Skeletal muscle cell (primary cell): ENCODE results near the gene CAPZB.

Source experiments
- DNase-seq: peaks from one replicate; pipeline ENCODE4 v3.0.0-alpha.2; 2010; ENCODE audit warnings: low read depth
- H3K4me3 ChIP-seq: 2 replicates; pipeline ENCODE4 v1.5.1; 2011; ENCODE audit warnings: low read depth, mild to moderate bottlenecking, control low read depth, low read length, moderate library complexity

CAPZB gene

GRCh38 chr1:19416921-19417470 lies 68.3 kb downstream of the CAPZB start:
- H3K4me3 ChIP-seq, result no peak overlapping the region
- DNase-seq, result no peak

DNA sequence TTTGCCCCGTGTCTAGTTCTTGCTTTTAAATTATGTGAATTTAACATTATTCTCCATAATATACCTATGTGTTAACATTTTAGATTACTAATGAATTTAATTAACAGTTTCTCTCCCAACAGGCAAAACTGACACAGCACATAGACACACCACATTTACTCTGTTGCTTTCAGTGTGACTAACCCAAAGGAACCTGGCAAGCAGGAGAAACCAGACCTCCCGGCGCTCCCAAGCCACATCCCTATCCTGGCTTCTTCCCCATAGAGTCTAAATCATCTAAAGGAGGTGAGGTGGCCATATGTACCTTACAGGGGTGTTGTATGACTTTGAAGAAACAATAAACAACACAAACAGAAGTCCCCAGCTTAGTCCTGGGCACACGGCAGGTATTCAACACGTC lies 69.2 kb downstream of the CAPZB start:
- H3K4me3 ChIP-seq, result no peak overlapping the region
- no peak for DNase-seq

DNA sequence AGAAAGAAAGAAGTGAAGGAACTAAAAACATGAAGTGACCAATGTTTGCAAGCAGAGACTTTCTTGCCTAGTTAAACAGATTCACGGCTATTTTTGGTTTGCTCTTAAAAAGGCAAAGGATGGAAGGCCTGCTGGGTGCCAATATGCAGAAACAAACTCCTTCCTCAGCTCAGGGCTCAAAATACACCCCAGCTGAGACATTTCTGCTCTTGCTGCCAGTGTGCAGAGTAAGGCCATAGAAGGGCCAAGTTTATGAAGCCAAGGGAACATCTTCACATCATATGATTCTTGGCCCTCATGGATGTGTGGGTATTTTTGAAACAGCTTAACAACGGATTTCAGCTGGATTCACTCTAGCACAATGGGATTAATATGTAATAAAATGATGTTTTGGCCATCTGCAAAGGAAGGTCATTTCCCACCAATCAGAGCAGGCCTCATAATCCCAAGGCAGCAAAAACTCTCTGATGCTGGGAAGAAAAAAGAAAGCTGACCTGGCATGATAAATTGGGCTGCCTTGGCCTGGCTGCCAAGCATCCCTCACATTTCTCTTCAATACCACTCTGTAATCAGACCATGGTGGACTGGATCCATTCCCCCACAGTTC lies 70.7 kb downstream of the CAPZB start:
- H3K4me3 ChIP-seq, result no peak overlapping the region
- DNase-seq, result no peak

- no peak overlapping the region for H3K4me3 ChIP-seq
- no peak for DNase-seq
These were observed 71.3 kb downstream of the CAPZB start for GRCh38 chr1:19413999-19414398.

DNA sequence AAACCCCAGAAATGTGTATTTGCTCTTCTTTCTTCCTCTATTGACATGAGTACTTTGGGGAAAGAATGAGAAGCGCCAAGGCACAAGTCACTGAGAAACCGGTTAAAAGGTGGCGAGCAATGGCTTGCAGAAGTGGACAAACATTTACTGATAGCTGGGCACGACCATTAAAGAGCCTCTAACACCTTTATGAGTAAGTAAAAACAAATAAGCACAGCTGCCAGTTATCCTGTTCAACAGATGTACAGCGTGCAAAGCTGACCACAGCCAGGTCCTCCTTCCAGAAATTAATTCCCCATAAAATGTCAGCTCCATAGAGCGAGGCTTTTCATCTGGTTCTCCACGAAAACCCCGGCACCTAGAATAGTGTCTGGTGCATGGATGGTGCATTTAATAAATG lies 72.7 kb downstream of the CAPZB start:
- H3K4me3 ChIP-seq, result no peak overlapping the region
- no peak for DNase-seq

DNA sequence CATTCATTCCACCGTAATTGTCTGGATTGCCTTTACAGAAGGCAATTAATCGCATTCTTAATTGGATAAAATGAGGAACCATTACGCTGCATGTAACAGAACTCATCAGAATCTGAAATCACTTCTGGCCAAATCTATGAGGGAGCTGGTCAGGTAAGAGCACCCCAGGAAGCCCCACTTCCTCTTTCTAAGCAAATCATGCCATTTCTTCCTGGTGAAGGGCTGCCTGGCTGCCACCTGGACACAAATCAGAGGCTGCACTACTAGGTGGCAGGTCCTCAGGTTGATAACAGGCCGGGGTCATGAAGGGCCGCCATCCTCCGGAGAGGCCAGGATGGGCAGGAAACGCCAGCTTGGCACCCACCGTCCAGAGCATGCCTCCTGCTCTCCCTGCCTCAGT lies 73.7 kb downstream of the CAPZB start:
- DNase-seq, result no peak

DNA sequence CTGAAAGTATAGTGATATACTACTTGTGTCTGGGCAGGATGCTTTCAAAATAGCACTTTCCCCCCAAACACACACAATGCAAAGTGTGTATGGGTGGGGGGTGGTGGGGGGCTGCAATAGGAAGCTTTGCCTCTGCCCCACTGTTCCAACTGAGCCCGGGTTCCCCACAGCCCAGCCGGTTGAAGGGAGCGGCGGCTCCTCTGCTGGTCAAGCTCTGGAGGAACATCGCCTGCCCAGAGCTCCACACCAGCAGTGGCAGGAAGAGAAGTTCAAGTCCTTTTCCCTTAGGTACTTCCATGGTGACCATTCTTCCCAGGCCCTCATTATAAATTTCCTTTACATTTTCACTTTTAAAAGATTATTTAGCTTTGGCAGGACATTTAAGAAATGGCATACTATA lies 74.9 kb downstream of the CAPZB start:
- H3K4me3 ChIP-seq, result no peak overlapping the region
- DNase-seq, result no peak

More for the DNA sequence above, 73.7 kb downstream of the CAPZB start:
- no peak overlapping the region for H3K4me3 ChIP-seq

GRCh38 chr1:19409477-19410341 lies 75.6 kb downstream of the CAPZB start:
- DNase-seq, result no peak
- H3K4me3 ChIP-seq, result no peak overlapping the region

DNA sequence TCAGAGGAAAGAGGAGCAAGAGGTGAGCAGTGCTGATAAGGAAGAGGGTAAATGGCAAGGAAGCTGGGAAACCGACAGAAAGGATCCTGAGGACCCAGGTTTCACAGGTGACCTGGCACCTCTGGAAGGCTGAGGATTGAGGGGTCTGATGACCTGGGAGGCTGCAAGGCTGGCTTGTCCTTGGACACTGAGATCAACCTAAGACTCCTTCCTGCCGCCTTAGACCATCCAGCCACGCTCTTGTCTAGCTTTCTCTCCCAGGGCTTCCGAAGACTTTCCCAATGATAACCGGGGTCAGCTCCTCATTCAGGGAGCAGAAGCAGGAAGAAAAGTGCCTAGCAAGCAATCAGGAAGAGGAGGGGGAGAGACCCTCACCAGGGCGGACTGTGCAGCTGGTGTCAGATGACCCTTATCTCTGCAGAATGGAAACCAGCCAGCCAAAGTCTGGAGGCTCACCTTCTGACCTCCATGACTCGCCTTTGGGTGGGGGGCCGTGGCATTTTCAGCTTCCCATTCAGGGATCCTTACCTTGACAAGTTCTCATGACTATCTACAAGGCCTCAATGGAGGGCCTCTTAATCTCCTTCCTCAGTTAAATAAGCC lies 77.7 kb downstream of the CAPZB start:
- no peak overlapping the region for H3K4me3 ChIP-seq
- no peak for DNase-seq

GRCh38 chr1:19406680-19407079 lies 78.7 kb downstream of the CAPZB start:
- DNase-seq, result no peak
- H3K4me3 ChIP-seq, result no peak overlapping the region

DNA sequence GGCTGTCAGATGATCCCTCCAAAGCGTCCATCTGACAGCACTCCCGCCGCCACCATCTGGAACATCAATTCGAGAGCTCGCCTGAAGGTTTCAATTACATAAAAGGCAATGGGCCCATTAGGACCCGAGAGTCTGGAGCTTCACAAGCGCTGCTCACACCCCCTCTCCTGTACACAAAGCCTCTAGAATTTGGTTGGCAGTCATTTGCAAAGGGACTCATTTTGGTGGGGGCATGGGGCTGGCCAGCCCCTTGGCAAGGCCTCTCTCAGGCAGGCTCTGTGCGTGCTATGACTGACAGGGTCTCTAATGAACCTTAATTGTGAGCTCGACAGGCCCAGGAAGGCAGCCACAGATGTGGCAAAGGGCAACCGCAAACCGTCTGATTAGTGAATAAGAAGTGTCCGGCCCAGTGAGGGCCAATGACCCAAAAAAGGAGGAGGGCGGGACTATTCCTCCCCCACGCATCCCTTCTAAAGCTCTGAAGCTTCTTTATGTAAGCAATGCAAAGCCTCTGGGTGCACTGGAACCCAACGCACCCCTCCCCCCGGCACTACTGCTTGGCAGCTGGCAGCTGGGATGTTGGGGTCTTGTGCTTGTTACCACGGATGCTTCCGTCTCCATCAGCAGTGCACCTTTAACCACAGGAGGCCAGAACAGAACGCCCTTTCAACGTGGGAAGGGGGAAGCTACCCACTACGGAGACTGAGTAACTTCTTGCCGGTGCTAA lies 79.4 kb downstream of the CAPZB start:
- no peak for DNase-seq
- no peak overlapping the region for H3K4me3 ChIP-seq

DNA sequence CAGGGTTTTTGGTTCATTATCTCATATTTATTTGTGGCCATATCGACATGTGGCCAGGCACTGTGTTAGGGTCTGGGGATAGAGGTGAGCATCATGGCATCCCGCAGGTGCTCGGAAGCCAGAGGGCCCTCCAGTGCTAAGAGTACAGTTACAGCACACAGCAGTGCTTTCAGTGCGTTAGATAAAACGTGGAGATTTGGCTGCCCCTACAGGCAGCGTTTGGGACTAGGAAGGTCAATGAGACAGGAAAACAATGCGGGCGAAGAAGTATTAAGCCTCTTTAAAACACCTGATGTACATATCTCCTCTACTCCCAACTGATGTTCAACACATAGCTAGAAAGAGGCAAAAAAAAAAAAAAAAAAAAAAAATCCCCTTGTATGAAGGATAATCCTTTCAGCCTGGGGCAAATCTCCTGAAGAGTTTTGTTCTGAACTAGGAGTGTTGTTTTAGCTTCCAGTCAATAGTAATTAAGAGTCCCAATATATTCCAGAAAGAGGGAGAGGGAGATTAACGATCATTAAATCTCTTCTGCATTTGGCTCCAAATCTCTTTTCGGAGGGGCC lies 80.1 kb downstream of the CAPZB start:
- H3K4me3 ChIP-seq, result no peak overlapping the region
- no peak for DNase-seq

GRCh38 chr1:19404748-19405147 lies 80.6 kb downstream of the CAPZB start:
- no peak overlapping the region for H3K4me3 ChIP-seq
- DNase-seq, result no peak

DNA sequence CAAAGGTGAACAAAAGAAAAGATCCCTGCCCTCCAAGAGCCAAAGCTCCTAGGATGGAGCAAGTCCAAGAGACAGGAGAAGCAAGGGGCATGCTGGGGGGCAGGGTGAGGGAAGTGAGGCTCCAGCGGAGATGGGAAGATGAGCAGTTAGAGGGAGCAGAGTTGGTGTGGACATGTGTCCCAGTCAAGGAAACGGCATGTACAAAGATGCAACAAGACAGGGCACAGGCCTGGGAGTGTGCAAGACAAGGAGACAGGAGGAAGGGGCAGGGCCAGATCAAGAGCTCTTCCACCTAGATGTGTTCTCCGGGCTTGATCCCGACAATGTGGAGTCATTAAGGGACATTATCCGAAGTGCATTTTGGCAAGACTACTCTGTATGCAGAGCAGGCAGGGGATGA lies 82.1 kb downstream of the CAPZB start:
- DNase-seq, result no peak
- H3K4me3 ChIP-seq, result no peak overlapping the region

DNA sequence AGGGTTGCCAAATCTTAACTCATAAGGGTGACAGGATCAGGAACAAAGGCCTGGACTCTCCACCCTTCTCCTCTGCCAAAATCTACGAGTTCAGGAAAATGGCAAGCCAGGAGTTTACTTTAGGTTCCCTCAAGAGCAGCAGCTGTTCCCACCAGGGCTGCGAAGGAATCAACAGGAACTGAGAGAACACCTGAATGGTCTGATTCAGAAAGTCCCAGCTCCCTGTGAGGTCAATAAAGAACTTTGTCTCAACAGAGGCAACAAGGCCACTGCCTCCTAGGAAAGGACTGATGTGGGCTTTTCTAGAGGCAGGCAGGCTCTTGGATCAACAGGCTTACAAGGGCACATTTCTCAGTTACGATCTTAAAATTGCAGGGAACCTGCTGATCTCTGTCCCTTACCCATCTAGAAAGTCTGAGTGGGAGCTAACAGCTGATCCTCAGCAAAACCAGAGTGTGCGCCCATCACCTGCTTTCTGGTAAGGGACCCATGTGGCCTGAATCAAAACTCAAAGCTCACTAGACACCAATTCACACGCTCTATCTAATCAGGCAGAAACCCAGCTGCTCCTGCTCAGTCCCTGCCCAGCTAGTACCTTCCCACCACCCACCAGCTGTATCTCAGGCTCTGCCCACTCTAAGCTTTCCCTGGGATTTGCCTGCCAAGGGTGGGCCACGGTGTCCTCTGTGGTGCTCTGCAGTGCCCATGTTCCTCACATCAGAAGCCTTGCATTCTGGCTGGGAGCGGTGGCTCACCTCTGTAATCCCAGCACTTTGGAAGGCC lies 83.1 kb downstream of the CAPZB start:
- H3K4me3 ChIP-seq, result no peak overlapping the region
- DNase-seq, result no peak

DNA sequence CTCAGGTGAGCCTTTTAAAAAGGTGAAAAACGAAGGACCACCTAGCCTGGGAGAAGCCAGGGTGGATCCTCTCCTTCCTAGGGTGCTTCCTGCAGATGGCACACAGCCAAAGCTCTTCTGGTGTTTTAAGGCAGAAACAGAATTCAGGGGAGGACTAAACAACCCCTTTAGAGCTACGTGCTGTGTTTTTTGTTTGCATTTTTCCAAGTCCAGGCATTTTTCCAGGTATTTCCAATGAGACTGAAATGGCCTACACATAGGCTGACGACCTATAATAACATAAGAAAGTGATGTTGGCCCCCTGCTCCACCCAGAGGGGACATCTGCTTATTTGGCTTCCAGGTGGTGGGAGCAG lies 83.8 kb downstream of the CAPZB start:
- DNase-seq, result no peak

GRCh38 chr1:19400875-19401534 lies 84.3 kb downstream of the CAPZB start:
- DNase-seq, result no peak
- no peak overlapping the region for H3K4me3 ChIP-seq

More for the DNA sequence above, 83.8 kb downstream of the CAPZB start:
- no peak overlapping the region for H3K4me3 ChIP-seq

GRCh38 chr1:19400192-19400611 lies 85.1 kb downstream of the CAPZB start:
- DNase-seq, result no peak
- no peak overlapping the region for H3K4me3 ChIP-seq
